Endodermal cell (in vitro differentiated cells): ENCODE results near the gene SH3PXD2A. TPM values are rescaled to one million over a fixed set of nuclear protein-coding genes. Genes with fewer than 3 reads are reported as not detected.

Experiments
- DNase-seq: peaks from one replicate; pipeline ENCODE4 v3.0.0-alpha.2; 2017
- H3K27ac ChIP-seq: 2 replicates; pipeline ENCODE4 v1.5.1; 2013; ENCODE audit warnings: mild to moderate bottlenecking, low read depth, low read length, moderate library complexity
- H3K27me3 ChIP-seq: 2 replicates; pipeline ENCODE4 v1.6.1; 2013; ENCODE audit warnings: mild to moderate bottlenecking, low read length, moderate library complexity; ENCODE audit not compliant: insufficient read depth, control insufficient read depth, poor library complexity, severe bottlenecking
- H3K36me3 ChIP-seq: 2 replicates; pipeline ENCODE4 v1.7.0; 2013; ENCODE audit warnings: mild to moderate bottlenecking, low read length, moderate library complexity; ENCODE audit not compliant: control insufficient read depth, insufficient read depth
- H3K4me1 ChIP-seq: one replicate; pipeline ENCODE4 v1.7.0; 2013; ENCODE audit warnings: low read length; ENCODE audit not compliant: control insufficient read depth, insufficient read depth
- H3K4me3 ChIP-seq: 2 replicates; pipeline ENCODE4 v1.5.1; 2013; ENCODE audit warnings: mild to moderate bottlenecking, low read length, moderate library complexity
- H3K9ac ChIP-seq: 2 replicates; pipeline ENCODE4 v1.6.1; 2013; ENCODE audit warnings: mild to moderate bottlenecking, low read length, moderate library complexity; ENCODE audit not compliant: poor library complexity, severe bottlenecking; ENCODE audit errors: extremely low read depth
- H3K9me3 ChIP-seq: 2 replicates; pipeline ENCODE4 v1.6.1; 2013; ENCODE audit warnings: mild to moderate bottlenecking, low read length, moderate library complexity; ENCODE audit not compliant: control insufficient read depth
- H3K27ac Mint-ChIP-seq: 2 replicates; pipeline ENCODE4 v1.8.0; 2020; ENCODE audit warnings: mixed read lengths
- H3K27me3 Mint-ChIP-seq: 2 replicates; pipeline ENCODE4 v1.8.0; 2021; ENCODE audit warnings: mild to moderate bottlenecking, mixed read lengths; ENCODE audit not compliant: insufficient read depth
- H3K36me3 Mint-ChIP-seq: 2 replicates; pipeline ENCODE4 v1.8.0; 2020; ENCODE audit warnings: low read depth, mixed read lengths
- H3K4me1 Mint-ChIP-seq: 2 replicates; pipeline ENCODE4 v1.8.0; 2020; ENCODE audit warnings: mixed read lengths
- H3K4me3 Mint-ChIP-seq: 2 replicates; pipeline ENCODE4 v1.8.0; 2020; ENCODE audit warnings: mild to moderate bottlenecking, moderate library complexity, mixed read lengths
- H3K9me3 Mint-ChIP-seq: 2 replicates; pipeline ENCODE4 v1.8.0; 2020; ENCODE audit warnings: mild to moderate bottlenecking, mixed read lengths
- CTCF ChIP-seq: fragments of 200-600 bp; sonication (generic); conservative IDR thresholded peaks from 2 replicates; pipeline ENCODE4 v1.5.0; 2021; ENCODE audit warnings: antibody characterized with exemption, mild to moderate bottlenecking
- WGBS, 2 experiments: methylation state at CpG; one replicate each; pipeline versions ENCODE4 v1.1.5 to v1.1.7; 2013; ENCODE audit warnings: missing lambda C conversion rate in 2 of 2, mixed read lengths in 1 of 2; ENCODE audit not compliant: insufficient coverage in 1 of 2, insufficient read length in 1 of 2; 5-methylcytosine and 5-hydroxymethylcytosine counted together
- total RNA-seq, 2 donors: library from RNA; stranded (reverse); fragmentation: NEBNext Ultra II Directional in 1 of 2; extraction: Animal tissue kit (Norgen Biotek cat#: 25700) in 1 of 2; gene quantifications; 2 replicates in 1 of 2; 3 replicates in 1 of 2; pipeline ENCODE4 v1.2.1, GENCODE V29; 2021

SH3PXD2A gene
- total RNA-seq, 2 donors from 2014 or later, result 15.7 to 22.6 TPM

DNA sequence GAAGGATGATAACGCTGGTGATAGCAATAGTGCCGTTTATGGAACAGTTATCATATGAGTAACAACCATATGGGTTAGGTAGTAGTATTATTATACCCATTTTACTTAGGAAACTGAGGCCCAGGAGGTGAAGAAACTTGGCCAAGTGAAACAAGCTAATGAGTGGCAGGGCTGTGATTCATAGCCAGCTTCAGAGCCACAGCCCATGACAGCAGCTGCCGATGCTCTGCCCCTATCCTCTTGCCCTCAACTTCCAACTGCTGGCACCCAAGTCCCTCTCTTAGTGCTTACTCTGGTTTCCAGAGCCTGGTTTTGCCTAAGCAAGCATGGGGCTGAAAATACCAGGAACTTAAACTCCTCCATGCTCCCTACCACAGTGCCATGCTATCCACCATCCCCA is 12.3 kb downstream of the SH3PXD2A start:
- H3K36me3 ChIP-seq, result no peaks in the 10 kb centered on the region
- no peak overlapping the region for H3K4me3 ChIP-seq
- H3K9me3 ChIP-seq, result no peaks in the 10 kb centered on the region
- TF ChIP-seq CTCF, result no peak
- Mint-ChIP-seq H3K27ac (no peak overlapping the region), H3K27me3 (no peaks in the 10 kb centered on the region), H3K4me3 (no peak overlapping the region), H3K9me3 (no peaks in the 10 kb centered on the region), H3K4me1 (peaks cover 55% of the 10 kb centered on the region), H3K36me3 (no peaks in the 10 kb centered on the region)
- WGBS, 2 experiments, result 98 to 100% methylated on average over 2 to 3 of the region's 3 CpGs
- no peak overlapping the region for H3K27ac ChIP-seq
- H3K9ac ChIP-seq, result no peak overlapping the region
- H3K4me1 ChIP-seq, result peaks cover 26% of the 10 kb centered on the region
- DNase-seq, result no peak
- no peaks in the 10 kb centered on the region for H3K27me3 ChIP-seq

- TF ChIP-seq CTCF, result no peak
- Histone ChIP-seq H3K9me3 (no peaks in the 10 kb centered on the region), H3K27ac (no peak overlapping the region), H3K4me3 (no peak overlapping the region), H3K9ac (no peak overlapping the region), H3K4me1 (peaks cover 30% of the 10 kb centered on the region), H3K27me3 (no peaks in the 10 kb centered on the region), H3K36me3 (no peaks in the 10 kb centered on the region)
- peaks cover 59% of the 10 kb centered on the region for H3K4me1 Mint-ChIP-seq
- DNase-seq, result no peak
- WGBS, 2 experiments, result 74 to 90% methylated on average over 4 to 6 of the region's 7 CpGs
- H3K27ac Mint-ChIP-seq, result no peak overlapping the region
- no peaks in the 10 kb centered on the region for H3K9me3 Mint-ChIP-seq
- H3K36me3 Mint-ChIP-seq, result no peaks in the 10 kb centered on the region
- no peak overlapping the region for H3K4me3 Mint-ChIP-seq
- H3K27me3 Mint-ChIP-seq, result no peaks in the 10 kb centered on the region
Measured at GRCh38 chr10:103842605-103843004, 12.8 kb downstream of the SH3PXD2A start.

DNA sequence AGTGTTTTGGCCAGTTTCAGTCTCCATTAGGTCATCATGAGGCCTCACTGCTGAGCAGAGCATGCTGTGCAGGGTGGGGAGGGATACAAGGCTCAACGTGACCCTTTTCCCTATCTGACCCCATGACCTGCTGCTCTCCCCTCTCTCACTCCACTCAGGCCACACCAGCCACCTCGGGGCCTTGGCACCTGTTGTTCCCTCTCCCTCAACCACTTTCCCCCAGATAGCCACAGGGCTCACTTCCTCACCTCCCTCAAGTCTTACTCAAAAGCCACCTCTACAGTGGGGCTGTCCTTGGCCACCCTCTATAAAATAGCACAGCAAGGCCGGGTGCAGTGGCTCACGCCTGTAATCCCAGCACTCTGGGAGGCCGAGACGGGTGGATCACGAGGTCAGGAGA is 13.9 kb downstream of the SH3PXD2A start:
- Histone ChIP-seq H3K4me1 (peaks cover 37% of the 10 kb centered on the region), H3K27ac (no peak overlapping the region), H3K36me3 (no peaks in the 10 kb centered on the region), H3K27me3 (no peaks in the 10 kb centered on the region), H3K4me3 (no peak overlapping the region), H3K9me3 (no peaks in the 10 kb centered on the region), H3K9ac (no peak overlapping the region)
- Mint-ChIP-seq H3K27me3 (no peaks in the 10 kb centered on the region), H3K4me3 (no peak overlapping the region), H3K36me3 (no peaks in the 10 kb centered on the region), H3K9me3 (no peaks in the 10 kb centered on the region), H3K4me1 (peaks cover 70% of the 10 kb centered on the region), H3K27ac (no peak overlapping the region)
- TF ChIP-seq CTCF, result no peak
- no peak for DNase-seq
- WGBS, 2 experiments, result 60 to 89% methylated on average over 2 to 7 of the region's 7 CpGs
